ENCODE measurements around the gene UGT2B7. TPM values are rescaled to one million over a fixed set of nuclear protein-coding genes. Genes with fewer than 3 reads are reported as not detected.

Gene UGT2B7
- total RNA-seq, 1 donor from 2014 or later = not detected

GRCh38 chr4:69070590-69070989 is 25.7 kb upstream of the UGT2B7 start:
- no peak for TF ChIP-seq CTCF (IDR thresholded peaks at IDR 0.05; ENCODE audit: unreplicated experiment)
- Mint-ChIP-seq H3K4me1 (ENCODE audit: unreplicated experiment) (peaks cover 2% of the 10 kb centered on the region), H3K36me3 (ENCODE audit: low read depth, unreplicated experiment) (no peaks in the 10 kb centered on the region), H3K27me3 (ENCODE audit: unreplicated experiment) (no peaks in the 10 kb centered on the region), H3K4me3 (ENCODE audit: unreplicated experiment) (no peak overlapping the region), H3K9me3 (ENCODE audit: unreplicated experiment) (no peaks in the 10 kb centered on the region), H3K27ac (ENCODE audit: unreplicated experiment) (no peak overlapping the region)
- no peak for DNase-seq (ENCODE audit: low spot score)

GRCh38 chr4:69071286-69071685 is 25.0 kb upstream of the UGT2B7 start:
- no peaks in the 10 kb centered on the region for H3K36me3 Mint-ChIP-seq (ENCODE audit: low read depth, unreplicated experiment)
- no peaks in the 10 kb centered on the region for H3K27me3 Mint-ChIP-seq (ENCODE audit: unreplicated experiment)
- no peak overlapping the region for H3K27ac Mint-ChIP-seq (ENCODE audit: unreplicated experiment)
- H3K4me3 Mint-ChIP-seq (ENCODE audit: unreplicated experiment) = no peak overlapping the region
- H3K4me1 Mint-ChIP-seq (ENCODE audit: unreplicated experiment) = peaks cover 2% of the 10 kb centered on the region
- no peak for DNase-seq (ENCODE audit: low spot score)
- no peak for TF ChIP-seq CTCF (IDR thresholded peaks at IDR 0.05; ENCODE audit: unreplicated experiment)
- no peaks in the 10 kb centered on the region for H3K9me3 Mint-ChIP-seq (ENCODE audit: unreplicated experiment)

GRCh38 chr4:69073375-69073774 is 22.9 kb upstream of the UGT2B7 start:
- Mint-ChIP-seq H3K9me3 (ENCODE audit: unreplicated experiment) (no peaks in the 10 kb centered on the region), H3K27me3 (ENCODE audit: unreplicated experiment) (no peaks in the 10 kb centered on the region), H3K36me3 (ENCODE audit: low read depth, unreplicated experiment) (no peaks in the 10 kb centered on the region), H3K27ac (ENCODE audit: unreplicated experiment) (no peak overlapping the region), H3K4me1 (ENCODE audit: unreplicated experiment) (no peaks in the 10 kb centered on the region), H3K4me3 (ENCODE audit: unreplicated experiment) (no peak overlapping the region)
- no peak for TF ChIP-seq CTCF (IDR thresholded peaks at IDR 0.05; ENCODE audit: unreplicated experiment)
- DNase-seq (ENCODE audit: low spot score) = no peak

GRCh38 chr4:69075061-69075792 is 21.0 kb upstream of the UGT2B7 start:
- no peaks in the 10 kb centered on the region for H3K36me3 Mint-ChIP-seq (ENCODE audit: low read depth, unreplicated experiment)
- H3K9me3 Mint-ChIP-seq (ENCODE audit: unreplicated experiment) = no peaks in the 10 kb centered on the region
- no peaks in the 10 kb centered on the region for H3K4me1 Mint-ChIP-seq (ENCODE audit: unreplicated experiment)
- no peak for TF ChIP-seq CTCF (IDR thresholded peaks at IDR 0.05; ENCODE audit: unreplicated experiment)
- no peaks in the 10 kb centered on the region for H3K27me3 Mint-ChIP-seq (ENCODE audit: unreplicated experiment)
- H3K4me3 Mint-ChIP-seq (ENCODE audit: unreplicated experiment) = no peak overlapping the region
- no peak overlapping the region for H3K27ac Mint-ChIP-seq (ENCODE audit: unreplicated experiment)
- DNase-seq (ENCODE audit: low spot score) = no peak

- no peaks in the 10 kb centered on the region for H3K27me3 Mint-ChIP-seq (ENCODE audit: unreplicated experiment)
- H3K27ac Mint-ChIP-seq (ENCODE audit: unreplicated experiment) = no peak overlapping the region
- H3K9me3 Mint-ChIP-seq (ENCODE audit: unreplicated experiment) = no peaks in the 10 kb centered on the region
- TF ChIP-seq CTCF (IDR thresholded peaks at IDR 0.05; ENCODE audit: unreplicated experiment) = no peak
- H3K4me1 Mint-ChIP-seq (ENCODE audit: unreplicated experiment) = no peaks in the 10 kb centered on the region
- H3K4me3 Mint-ChIP-seq (ENCODE audit: unreplicated experiment) = no peak overlapping the region
- H3K36me3 Mint-ChIP-seq (ENCODE audit: low read depth, unreplicated experiment) = no peaks in the 10 kb centered on the region
- DNase-seq (ENCODE audit: low spot score) = no peak
These were observed 17.4 kb upstream of the UGT2B7 start for GRCh38 chr4:69078852-69079251.

Measured in endothelial cell (in vitro differentiated cells).